Uterus (tissue), 2 donors: ENCODE measurements around the gene PARD3.

Experiments
- CTCF ChIP-seq, 4 experiments: fragments of 200-600 bp in 2 of 4; fragments of 450-650 bp in 2 of 4; sonication (generic) in 2 of 4; IDR thresholded peaks; one replicate each; pipeline ENCODE4 v1.5.1; 2016 to 2019; ENCODE audit warnings: antibody characterized with exemption in 4 of 4, mild to moderate bottlenecking in 2 of 4, moderate library complexity in 1 of 4
- POLR2A ChIP-seq, 2 donors: fragments of 450-650 bp; IDR thresholded peaks; one replicate each; pipeline ENCODE4 v1.6.1; 2016; ENCODE audit warnings: antibody characterized with exemption in 2 of 2, mild to moderate bottlenecking in 1 of 2, moderate library complexity in 1 of 2

GRCh38 chr10:34581801-34582532, 233.1 kb downstream of the PARD3 start:
- TF ChIP-seq CTCF (IDR thresholded peaks at IDR 0.05) (no peak), POLR2A (IDR thresholded peaks at IDR 0.05) (no peak)
